ENCODE measurements around the gene ADH1C.
"Not testable (repeated sequence)": the region's sequence is repeated elsewhere in the genome, so short reads cannot be mapped to it uniquely, and the experiment has no call there.

Gene ADH1C

GRCh38 chr4:99377341-99377740 lies 24.8 kb upstream of the ADH1C start:
- peak; percentile 79 for DNase-seq (ENCODE audit: low read depth)
- H3K4me3 ChIP-seq (ENCODE audit: low read length) = not testable (repeated sequence)
- TF ChIP-seq, protein P1, sequence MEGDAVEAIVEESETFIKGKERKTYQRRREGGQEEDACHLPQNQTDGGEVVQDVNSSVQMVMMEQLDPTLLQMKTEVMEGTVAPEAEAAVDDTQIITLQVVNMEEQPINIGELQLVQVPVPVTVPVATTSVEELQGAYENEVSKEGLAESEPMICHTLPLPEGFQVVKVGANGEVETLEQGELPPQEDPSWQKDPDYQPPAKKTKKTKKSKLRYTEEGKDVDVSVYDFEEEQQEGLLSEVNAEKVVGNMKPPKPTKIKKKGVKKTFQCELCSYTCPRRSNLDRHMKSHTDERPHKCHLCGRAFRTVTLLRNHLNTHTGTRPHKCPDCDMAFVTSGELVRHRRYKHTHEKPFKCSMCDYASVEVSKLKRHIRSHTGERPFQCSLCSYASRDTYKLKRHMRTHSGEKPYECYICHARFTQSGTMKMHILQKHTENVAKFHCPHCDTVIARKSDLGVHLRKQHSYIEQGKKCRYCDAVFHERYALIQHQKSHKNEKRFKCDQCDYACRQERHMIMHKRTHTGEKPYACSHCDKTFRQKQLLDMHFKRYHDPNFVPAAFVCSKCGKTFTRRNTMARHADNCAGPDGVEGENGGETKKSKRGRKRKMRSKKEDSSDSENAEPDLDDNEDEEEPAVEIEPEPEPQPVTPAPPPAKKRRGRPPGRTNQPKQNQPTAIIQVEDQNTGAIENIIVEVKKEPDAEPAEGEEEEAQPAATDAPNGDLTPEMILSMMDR (conservative IDR thresholded peaks at IDR 0.05; ENCODE audit: low read length) = peak; percentile 65

- not testable (repeated sequence) for DNase-seq (ENCODE audit: low read depth)
These were observed 19.9 kb upstream of the ADH1C start for GRCh38 chr4:99372464-99372863.

GRCh38 chr4:99367817-99368216 lies 15.3 kb upstream of the ADH1C start:
- not testable (repeated sequence) for DNase-seq (ENCODE audit: low read depth); H3K4me3 ChIP-seq (ENCODE audit: low read length)

More at GRCh38 chr4:99372464-99372863, 19.9 kb upstream of the ADH1C start:
- H3K4me3 ChIP-seq (ENCODE audit: low read length) = not testable (repeated sequence)

GRCh38 chr4:99366491-99366890 lies 13.9 kb upstream of the ADH1C start:
- peak; percentile 61 for DNase-seq (ENCODE audit: low read depth)
- TF ChIP-seq, protein P1 (conservative IDR thresholded peaks at IDR 0.05; ENCODE audit: low read length) = no peak
- H3K4me3 ChIP-seq (ENCODE audit: low read length) = no peak overlapping the region

GRCh38 chr4:99362768-99363167 lies 10.2 kb upstream of the ADH1C start:
- no peak for DNase-seq (ENCODE audit: low read depth)
- H3K4me3 ChIP-seq (ENCODE audit: low read length) = no peak overlapping the region
- TF ChIP-seq, protein P1 (conservative IDR thresholded peaks at IDR 0.05; ENCODE audit: low read length) = no peak

GRCh38 chr4:99361899-99362275 lies 9.3 kb upstream of the ADH1C start:
- TF ChIP-seq, protein P1 (conservative IDR thresholded peaks at IDR 0.05; ENCODE audit: low read length) = no peak
- H3K4me3 ChIP-seq (ENCODE audit: low read length) = no peak overlapping the region
- no peak for DNase-seq (ENCODE audit: low read depth)

DNA sequence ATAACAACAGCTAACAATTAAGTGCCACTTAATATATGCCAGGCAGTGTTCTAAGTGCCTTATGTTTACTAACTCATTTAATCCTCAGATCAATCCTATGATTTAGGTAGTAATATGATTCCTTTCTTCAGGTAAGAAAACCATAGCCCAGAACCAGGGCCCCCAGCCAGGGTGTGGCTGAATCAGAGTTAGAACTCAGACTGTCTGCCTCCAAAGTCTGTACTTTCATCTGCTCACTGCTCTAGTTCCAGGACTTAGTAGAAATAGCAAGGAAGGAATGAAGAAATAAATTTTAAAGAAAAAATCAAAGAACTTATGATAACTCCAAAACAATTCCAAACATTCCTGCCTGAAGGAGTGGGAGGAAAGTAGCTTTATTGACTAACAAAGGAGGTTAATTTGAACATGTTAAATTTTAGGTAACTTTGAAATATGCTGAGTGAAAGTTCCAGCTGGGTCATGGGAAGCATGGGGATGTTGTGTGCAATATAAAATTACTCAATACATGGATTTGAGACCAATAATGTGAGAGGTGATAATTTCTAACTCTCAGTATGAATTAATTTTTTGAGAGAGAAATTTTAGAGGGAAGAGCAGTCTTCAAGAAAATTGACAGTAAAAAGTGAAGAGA lies 8.8 kb upstream of the ADH1C start:
- DNase-seq (ENCODE audit: low read depth) = peak; percentile 41
- TF ChIP-seq, protein P1 (conservative IDR thresholded peaks at IDR 0.05; ENCODE audit: low read length) = no peak
- H3K4me3 ChIP-seq (ENCODE audit: low read length) = no peak overlapping the region

DNA sequence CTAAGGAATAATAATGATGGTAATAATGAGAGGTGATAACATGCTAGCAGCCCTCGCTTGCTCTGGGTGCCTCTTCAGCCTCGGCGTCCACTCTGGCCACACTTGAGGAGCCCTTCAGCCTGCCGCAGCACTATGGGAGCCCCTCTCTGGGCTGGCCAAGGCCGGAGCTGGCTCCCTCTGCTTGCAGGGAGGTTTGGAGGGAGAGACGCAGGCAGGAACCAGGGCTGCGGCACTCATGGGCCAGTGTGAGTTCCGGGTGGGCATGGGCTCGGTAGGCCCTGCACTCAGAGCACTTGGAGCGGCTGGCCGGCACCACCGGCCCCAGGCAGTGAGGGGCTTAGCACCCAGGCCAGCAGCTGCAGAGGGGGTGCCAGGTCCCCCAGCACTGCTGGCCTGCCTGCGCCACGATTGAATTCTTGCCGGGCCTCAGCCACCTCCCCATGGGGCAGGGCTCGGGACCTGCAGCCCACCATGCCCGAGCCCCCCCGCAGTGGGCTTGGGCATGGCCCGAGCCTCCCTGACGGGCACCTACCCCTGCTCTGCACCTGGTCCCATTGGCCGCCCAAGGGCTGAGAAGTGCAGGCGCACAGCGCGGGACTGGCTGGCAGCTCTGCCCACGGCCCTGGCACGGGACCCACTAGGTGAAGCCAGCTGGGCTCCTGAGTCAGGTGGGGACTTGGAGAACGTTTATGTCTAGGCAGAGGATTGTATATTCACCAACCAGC lies 7.1 kb upstream of the ADH1C start:
- TF ChIP-seq, protein P1 (conservative IDR thresholded peaks at IDR 0.05; ENCODE audit: low read length) = no peak
- no peak overlapping the region for H3K4me3 ChIP-seq (ENCODE audit: low read length)
- no peak for DNase-seq (ENCODE audit: low read depth)

All from AG10803 (cell line).